Mesodermal cell (in vitro differentiated cells): ENCODE results near the gene CNKSR2.

Source experiments
- H3K27ac ChIP-seq: 2 replicates; pipeline ENCODE4 v1.7.0; 2013; ENCODE audit warnings: mild to moderate bottlenecking, low read depth, low read length, moderate library complexity; ENCODE audit not compliant: severe bottlenecking
- H3K36me3 ChIP-seq: 2 replicates; pipeline ENCODE4 v1.7.1; 2013; ENCODE audit warnings: mild to moderate bottlenecking, low read length, moderate library complexity; ENCODE audit not compliant: control insufficient read depth, insufficient read depth
- H3K4me1 ChIP-seq: one replicate; pipeline ENCODE4 v1.7.1; 2013; ENCODE audit warnings: mild to moderate bottlenecking, low read length; ENCODE audit not compliant: insufficient read depth, control insufficient read depth, poor library complexity, severe bottlenecking
- H3K4me3 ChIP-seq: 2 replicates; pipeline ENCODE4 v1.7.0; 2013; ENCODE audit warnings: low read length, control low read depth, mild to moderate bottlenecking; ENCODE audit not compliant: insufficient read depth, poor library complexity, severe bottlenecking; ENCODE audit errors: extremely low read depth
- H3K9me3 ChIP-seq: 2 replicates; pipeline ENCODE4 v1.7.1; 2013; ENCODE audit warnings: mild to moderate bottlenecking, low read length, moderate library complexity; ENCODE audit not compliant: control insufficient read depth
- WGBS, 2 experiments: methylation state at CpG; one replicate each; pipeline ENCODE4 v1.1.5; 2013; ENCODE audit warnings: missing lambda C conversion rate in 2 of 2; ENCODE audit not compliant: insufficient coverage in 2 of 2; 5-methylcytosine and 5-hydroxymethylcytosine counted together

Gene CNKSR2

DNA sequence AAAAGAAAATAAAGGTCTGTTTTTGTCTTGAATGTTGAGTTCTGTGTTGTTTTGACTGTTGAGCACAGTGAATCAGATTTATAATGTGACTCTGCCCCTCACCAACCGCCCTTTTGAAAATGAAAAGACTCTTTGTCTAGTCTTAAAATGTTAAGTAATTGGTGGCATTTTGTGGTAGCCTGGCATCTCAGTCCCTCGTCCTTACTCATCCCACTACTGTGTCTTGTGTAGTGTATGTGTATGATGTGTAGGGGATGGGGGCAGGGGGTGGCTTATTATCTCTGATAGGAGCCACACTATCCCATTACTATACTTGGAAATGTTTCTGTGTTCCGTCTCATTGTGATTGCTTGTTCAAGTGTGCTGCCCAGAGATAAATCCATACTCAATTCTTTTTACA, 271.7 kb downstream of the CNKSR2 start:
- Histone ChIP-seq H3K4me3 (no peak overlapping the region), H3K9me3 (no peaks in the 10 kb centered on the region), H3K36me3 (no peaks in the 10 kb centered on the region), H3K4me1 (no peaks in the 10 kb centered on the region), H3K27ac (no peak overlapping the region)
- WGBS, 2 experiments: no CpG with 5 or more reads among the region's 3 CpGs

DNA sequence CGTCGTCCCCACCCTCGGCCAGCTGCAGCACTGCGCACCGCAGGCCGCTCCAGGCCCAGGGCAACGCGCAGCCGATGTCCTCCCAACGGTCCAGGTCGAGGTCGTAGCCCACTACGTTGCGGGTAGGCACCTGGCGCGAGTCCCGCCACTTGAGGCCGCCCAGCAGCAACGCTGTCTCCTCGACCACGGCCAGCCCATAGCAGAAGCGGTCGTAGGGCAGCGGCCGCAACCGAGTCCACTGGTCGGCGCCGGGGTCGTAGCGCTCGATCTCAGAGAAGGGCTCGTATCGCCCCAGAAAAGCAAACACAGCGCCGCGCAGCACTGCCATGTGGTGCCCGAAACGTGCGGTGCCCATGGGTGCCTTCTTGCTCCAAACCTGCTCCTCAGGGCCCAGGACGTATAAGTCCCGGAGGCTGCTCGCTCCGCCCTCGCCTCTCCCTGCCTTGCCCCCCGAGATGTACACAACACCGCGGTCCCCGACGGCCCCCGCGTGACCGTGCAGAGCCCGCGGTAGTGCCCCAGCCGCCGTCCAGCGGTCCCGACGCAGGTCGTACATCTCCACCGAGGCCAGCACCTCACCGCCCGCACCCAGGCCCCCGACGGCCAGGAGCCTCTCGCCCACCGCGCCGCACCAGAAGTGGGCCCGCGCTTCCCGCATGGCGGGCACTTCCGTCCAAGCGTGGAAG, 281.8 kb downstream of the CNKSR2 start:
- WGBS, 2 experiments: 96% methylated on average over 25 to 44 of the region's 76 CpGs
- Histone ChIP-seq H3K9me3 (no peaks in the 10 kb centered on the region), H3K4me1 (no peaks in the 10 kb centered on the region), H3K36me3 (no peaks in the 10 kb centered on the region), H3K27ac (no peak overlapping the region), H3K4me3 (no peak overlapping the region)

- no peak overlapping the region for H3K27ac ChIP-seq
- WGBS, 2 experiments: 96 to 98% methylated on average over 28 to 37 of the region's 61 CpGs
- H3K4me3 ChIP-seq: no peak overlapping the region
- H3K36me3 ChIP-seq: no peaks in the 10 kb centered on the region
- H3K9me3 ChIP-seq: no peaks in the 10 kb centered on the region
- H3K4me1 ChIP-seq: no peaks in the 10 kb centered on the region
These were observed 282.5 kb downstream of the CNKSR2 start for GRCh38 chrX:21656587-21657317.

- no peak overlapping the region for H3K4me3 ChIP-seq
- H3K9me3 ChIP-seq: no peaks in the 10 kb centered on the region
- H3K4me1 ChIP-seq: no peaks in the 10 kb centered on the region
- no peak overlapping the region for H3K27ac ChIP-seq
- H3K36me3 ChIP-seq: no peaks in the 10 kb centered on the region
- WGBS, 2 experiments: 92 to 96% methylated on average over 14 to 38 of the region's 57 CpGs
These were observed 283.3 kb downstream of the CNKSR2 start for GRCh38 chrX:21657318-21658151.

GRCh38 chrX:21658152-21658737, 284.0 kb downstream of the CNKSR2 start, which contains the start of gene KLHL34:
Gene KLHL34, minus strand, starts transcription at chrX:21658330. Its CDS starts 542 bp downstream, at chrX:21657788.
- H3K4me3 ChIP-seq: peak within 1 kb of the TSS; percentile 5
- 45 to 70% methylated on average over 25 to 35 of the region's 60 CpGs for WGBS, 2 experiments
- H3K4me1 ChIP-seq: no peaks in the 10 kb centered on the region
- no peaks in the 10 kb centered on the region for H3K9me3 ChIP-seq
- no peaks in the 10 kb centered on the region for H3K36me3 ChIP-seq
- no peak within 1 kb of the TSS for H3K27ac ChIP-seq

- H3K36me3 ChIP-seq: no peaks in the 10 kb centered on the region
- H3K4me1 ChIP-seq: no peaks in the 10 kb centered on the region
- H3K9me3 ChIP-seq: no peaks in the 10 kb centered on the region
- 49 to 54% methylated on average over 14 to 18 of the region's 23 CpGs for WGBS, 2 experiments
- H3K27ac ChIP-seq: no peak overlapping the region
- H3K4me3 ChIP-seq: peak overlapping the region; percentile 5
These were observed 284.5 kb downstream of the CNKSR2 start for GRCh38 chrX:21658746-21659145.

- Histone ChIP-seq H3K4me1 (no peaks in the 10 kb centered on the region), H3K36me3 (no peaks in the 10 kb centered on the region), H3K4me3 (no peak overlapping the region), H3K9me3 (no peaks in the 10 kb centered on the region), H3K27ac (no peak overlapping the region)
- WGBS, 2 experiments: 60% methylated on average over 1 of the region's 3 CpGs; no CpG with 5 or more reads in 1 of the 2 experiments
These were observed 285.1 kb downstream of the CNKSR2 start for GRCh38 chrX:21659320-21659719.

GRCh38 chrX:21660156-21660555, 285.9 kb downstream of the CNKSR2 start:
- Histone ChIP-seq H3K27ac (no peak overlapping the region), H3K4me3 (no peak overlapping the region), H3K36me3 (no peaks in the 10 kb centered on the region), H3K4me1 (no peaks in the 10 kb centered on the region), H3K9me3 (no peaks in the 10 kb centered on the region)
- WGBS, 2 experiments: no CpG with 5 or more reads among the region's 2 CpGs

- H3K4me3 ChIP-seq: no peak overlapping the region
- no CpG with 5 or more reads among the region's 6 CpGs for WGBS, 2 experiments
- H3K9me3 ChIP-seq: no peaks in the 10 kb centered on the region
- no peak overlapping the region for H3K27ac ChIP-seq
- no peaks in the 10 kb centered on the region for H3K36me3 ChIP-seq
- no peaks in the 10 kb centered on the region for H3K4me1 ChIP-seq
These were observed 287.1 kb downstream of the CNKSR2 start for GRCh38 chrX:21661316-21661715.

DNA sequence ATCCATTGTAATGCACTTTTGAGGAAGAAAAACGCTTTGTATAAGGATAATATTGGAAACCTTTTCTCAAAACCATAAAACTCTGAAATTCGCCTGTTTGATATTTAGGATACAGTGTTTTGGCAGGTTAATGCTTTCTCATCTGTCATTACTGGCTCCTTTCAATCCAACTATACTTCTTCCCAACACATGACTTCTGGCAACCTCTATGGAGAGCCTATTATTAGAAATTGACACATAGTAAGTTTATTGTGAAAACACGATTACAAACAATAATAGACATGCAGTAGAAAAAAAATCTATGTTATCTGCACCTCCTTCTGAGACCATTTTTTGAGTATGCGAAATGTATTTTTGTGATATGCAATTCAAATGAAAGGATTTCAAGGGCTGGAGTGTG, 288.5 kb downstream of the CNKSR2 start:
- Histone ChIP-seq H3K9me3 (no peaks in the 10 kb centered on the region), H3K36me3 (no peaks in the 10 kb centered on the region), H3K4me3 (no peak overlapping the region), H3K27ac (no peak overlapping the region), H3K4me1 (no peaks in the 10 kb centered on the region)
- WGBS, 2 experiments: 80 to 100% methylated on average over 1 of the region's 4 CpGs
